CD4-positive, alpha-beta memory T cell (primary cell): Measurements from ENCODE around the gene BCAS1. TPM values are rescaled to one million over a fixed set of nuclear protein-coding genes. Genes with fewer than 3 reads are reported as not detected.

ENCODE experiments used
- CTCF ChIA-PET: fragments of 350-600 bp; sonication (Branson Sonifier 250); formaldehyde crosslinking; loops from one replicate; lab custom pipeline; 2021; ENCODE audit warnings: inconsistent platforms; ENCODE audit not compliant: partially characterized antibody; lab: Charles Lee
- POLR2A ChIA-PET: fragments of 350-600 bp; sonication (Branson Sonifier 250); formaldehyde crosslinking; loops from one replicate; lab custom pipeline; 2021; ENCODE audit not compliant: partially characterized antibody; lab: Charles Lee
- DNase-seq, 5 donors: peaks; one replicate each; pipeline versions ENCODE4 v3.0.0 to v3.0.0-alpha.2; 2020 to 2022; ENCODE audit warnings: mixed read lengths in 1 of 5
- H3K27ac ChIP-seq: one replicate; pipeline ENCODE4 v1.7.0; 2013; ENCODE audit warnings: low read depth, low read length
- H3K27me3 ChIP-seq: 2 replicates; pipeline ENCODE4 v1.7.0; 2013; ENCODE audit warnings: mild to moderate bottlenecking, low read length, moderate library complexity; ENCODE audit not compliant: insufficient read depth
- H3K36me3 ChIP-seq: 2 replicates; pipeline ENCODE4 v1.7.0; 2013; ENCODE audit warnings: mild to moderate bottlenecking, low read length, moderate library complexity; ENCODE audit not compliant: insufficient read depth
- H3K4me1 ChIP-seq: 2 replicates; pipeline ENCODE4 v1.7.0; 2013; ENCODE audit warnings: mild to moderate bottlenecking, low read length, moderate library complexity; ENCODE audit not compliant: insufficient read depth
- H3K4me3 ChIP-seq, 2 donors: one replicate each; pipeline ENCODE4 v1.7.0; 2013; ENCODE audit warnings: low read length in 2 of 2, mild to moderate bottlenecking in 1 of 2
- H3K9me3 ChIP-seq, 2 donors: one replicate each; pipeline ENCODE4 v1.7.0; 2013; ENCODE audit warnings: low read length in 2 of 2, control low read depth in 1 of 2; ENCODE audit not compliant: control insufficient read depth in 1 of 2
- H3K27ac Mint-ChIP-seq, 7 donors: one replicate each; pipeline ENCODE4 v1.8.0; 2020 to 2021; ENCODE audit warnings: mixed read lengths in 7 of 7, mild to moderate bottlenecking in 6 of 7, inconsistent platforms in 3 of 7, moderate library complexity in 3 of 7
- H3K27me3 Mint-ChIP-seq, 2 donors: one replicate each; pipeline ENCODE4 v1.8.0; 2020 to 2021; ENCODE audit warnings: mixed read lengths in 2 of 2
- H3K36me3 Mint-ChIP-seq, 2 donors: one replicate each; pipeline ENCODE4 v1.8.0; 2020 to 2021; ENCODE audit warnings: mixed read lengths in 2 of 2, inconsistent platforms in 1 of 2, mild to moderate bottlenecking in 1 of 2
- H3K4me1 Mint-ChIP-seq, 4 donors: one replicate each; pipeline ENCODE4 v1.8.0; 2020 to 2021; ENCODE audit warnings: mixed read lengths in 4 of 4, mild to moderate bottlenecking in 1 of 4
- H3K4me3 Mint-ChIP-seq, 8 donors: one replicate each; pipeline ENCODE4 v1.8.0; 2020 to 2021; ENCODE audit warnings: mixed read lengths in 8 of 8, mild to moderate bottlenecking in 7 of 8, moderate library complexity in 6 of 8, inconsistent platforms in 3 of 8
- H3K9me3 Mint-ChIP-seq, 8 donors: one replicate each; pipeline ENCODE4 v1.8.0; 2020 to 2021; ENCODE audit warnings: mixed read lengths in 8 of 8, mild to moderate bottlenecking in 5 of 8, inconsistent platforms in 3 of 8, moderate library complexity in 1 of 8
- intact Hi-C: fragments of 100-400 bp; cut with micrococcal nuclease; formaldehyde crosslinking; loops from one replicate; pipeline ENCODE4 v1.15.1; 2023
- polyA plus RNA-seq, 2 donors: library from polyadenylated mRNA; unstranded; fragments of 300-500 nt; fragmentation: Illumina TruSeq; gene quantifications; one replicate each; pipeline ENCODE4 v1.2.3, GENCODE V29; 2021
- total RNA-seq, 2 experiments: library from RNA; stranded (reverse); gene quantifications; one replicate each; pipeline ENCODE4 v1.2.3, GENCODE V29; 2021

The BCAS1 gene
- total and polyA plus RNA-seq, 4 experiments from 2014 or later: 0.17 to 0.32 (median 0.25) TPM; not detected in 1

DNA sequence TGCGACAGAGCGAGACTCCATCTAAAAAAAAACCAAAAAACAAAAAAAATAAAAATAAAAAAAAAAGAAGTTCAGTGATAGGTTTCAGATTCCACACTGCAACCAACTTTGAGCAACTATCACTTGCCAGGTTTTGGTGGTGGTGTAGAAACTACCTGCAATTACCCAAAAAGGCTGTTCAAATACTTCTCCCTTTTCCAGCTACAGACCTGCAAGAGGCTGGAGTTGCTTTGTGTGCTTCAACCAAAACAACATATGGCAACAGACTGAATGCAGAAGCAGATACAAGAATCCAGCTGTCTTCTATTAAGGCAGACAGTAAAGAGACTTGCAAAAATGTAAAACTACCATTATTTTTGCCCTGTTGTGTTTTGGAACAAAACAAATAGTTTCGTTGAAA lies 9.3 kb upstream of the BCAS1 start:
- Mint-ChIP-seq H3K9me3 (peaks cover 0 to 6% (median 0%) of the 10 kb centered on the region in 8 donors), H3K27me3 (peaks cover 0 to 4% of the 10 kb centered on the region in 2 donors), H3K4me3 (peak overlapping the region in 1 of 8 donors; percentile 57), H3K27ac (no peak overlapping the region), H3K36me3 (peaks cover 0 to 3% of the 10 kb centered on the region in 2 donors), H3K4me1 (peaks cover 11 to 27% (median 22%) of the 10 kb centered on the region in 4 donors)
- no peaks in the 10 kb centered on the region for H3K36me3 ChIP-seq
- intact Hi-C loops: no loop called here
- no peaks in the 10 kb centered on the region for H3K27me3 ChIP-seq
- no peak for DNase-seq
- CTCF ChIA-PET: interaction anchor here (0.5 to 2.2 kb wide), 2 partner anchors 24 to 382 kb away, joined by 3 to 12 read pairs; no protein-coding TSS in a partner anchor
- peaks cover 17% of the 10 kb centered on the region for H3K4me1 ChIP-seq
- H3K9me3 ChIP-seq: no peaks in the 10 kb centered on the region
- H3K27ac ChIP-seq: no peak overlapping the region
- no peak overlapping the region for H3K4me3 ChIP-seq
- POLR2A ChIA-PET: interaction anchor here (0.7 kb wide), 1 partner anchor 10 kb away, joined by 3 read pairs; no protein-coding TSS in a partner anchor

DNA sequence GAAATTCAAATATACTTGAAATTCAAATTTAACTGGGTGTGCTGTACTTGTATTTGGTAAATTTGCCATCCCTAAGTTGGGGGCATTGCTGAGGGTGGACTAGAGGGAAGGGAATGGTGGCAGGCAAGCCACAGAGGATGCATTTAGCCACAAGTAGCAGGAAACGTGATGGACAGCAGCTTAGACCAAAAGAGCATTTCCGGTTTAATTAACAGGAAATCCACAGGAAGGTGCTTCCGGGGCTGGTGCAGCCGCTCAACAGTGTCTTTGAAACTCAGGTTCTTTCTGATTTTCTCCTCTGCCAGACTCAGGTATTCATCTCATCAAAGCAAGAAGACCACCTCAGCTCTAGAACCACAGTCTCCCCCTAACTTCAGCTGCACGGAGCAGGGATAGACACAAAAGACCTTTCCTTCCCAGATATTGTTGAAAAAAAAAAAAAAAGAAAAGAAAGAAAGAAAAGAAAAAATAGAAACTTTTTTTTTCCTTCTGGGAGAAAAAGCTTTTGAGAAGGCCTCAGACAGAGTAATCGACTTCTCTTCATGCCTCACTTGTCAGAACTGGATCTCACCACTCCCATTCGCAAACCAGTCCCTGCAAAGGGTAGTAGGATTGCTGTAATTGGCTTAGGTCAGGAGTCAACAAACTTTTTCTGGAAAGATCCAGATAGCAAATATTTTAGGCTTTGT lies 8.0 kb upstream of the BCAS1 start:
- no peak overlapping the region for H3K27ac ChIP-seq
- peaks cover 17% of the 10 kb centered on the region for H3K4me1 ChIP-seq
- no peak overlapping the region for H3K4me3 ChIP-seq
- DNase-seq: peak in 3 of 5 donors; percentile 12 to 14 (median 13)
- ChIA-PET POLR2A (interaction anchor here (0.7 kb wide), 1 partner anchor 130 kb away, joined by 4 read pairs; the partner anchor contains the start of gene PFDN4), CTCF (interaction anchor here (0.6 to 2.2 kb wide), 3 partner anchors 12 to 84 kb away, joined by 4 to 12 read pairs (median 4); no protein-coding TSS in a partner anchor)
- no peaks in the 10 kb centered on the region for H3K36me3 Mint-ChIP-seq
- no peaks in the 10 kb centered on the region for H3K9me3 ChIP-seq
- peaks cover 0 to 2% (median 0%) of the 10 kb centered on the region in 8 donors for H3K9me3 Mint-ChIP-seq
- peak overlapping the region; percentile 44 to 88 (median 59) for H3K27ac Mint-ChIP-seq
- no peaks in the 10 kb centered on the region for H3K27me3 Mint-ChIP-seq
- peaks cover 11 to 27% (median 20%) of the 10 kb centered on the region in 4 donors for H3K4me1 Mint-ChIP-seq
- no peaks in the 10 kb centered on the region for H3K36me3 ChIP-seq
- H3K27me3 ChIP-seq: no peaks in the 10 kb centered on the region
- intact Hi-C loops: no loop called here
- peak overlapping the region in 7 of 8 donors; percentile 44 to 86 (median 70) for H3K4me3 Mint-ChIP-seq

- CTCF ChIA-PET: interaction anchor here (1.1 kb wide), 1 partner anchor 27 kb away, joined by 4 read pairs; no protein-coding TSS in a partner anchor
- POLR2A ChIA-PET: no interaction called here
- no peak overlapping the region for H3K4me3 ChIP-seq
- no peaks in the 10 kb centered on the region for H3K27me3 ChIP-seq
- H3K4me1 ChIP-seq: peaks cover 17% of the 10 kb centered on the region
- Mint-ChIP-seq H3K27ac (no peak overlapping the region), H3K4me1 (peaks cover 9 to 27% (median 20%) of the 10 kb centered on the region in 4 donors), H3K4me3 (no peak overlapping the region), H3K36me3 (no peaks in the 10 kb centered on the region), H3K9me3 (peaks cover 0 to 2% (median 0%) of the 10 kb centered on the region in 8 donors), H3K27me3 (no peaks in the 10 kb centered on the region)
- no peaks in the 10 kb centered on the region for H3K36me3 ChIP-seq
- H3K9me3 ChIP-seq: no peaks in the 10 kb centered on the region
- no peak overlapping the region for H3K27ac ChIP-seq
- DNase-seq: no peak
- intact Hi-C loops: no loop called here
These were observed 5.9 kb upstream of the BCAS1 start for GRCh38 chr20:54076259-54076658.

DNA sequence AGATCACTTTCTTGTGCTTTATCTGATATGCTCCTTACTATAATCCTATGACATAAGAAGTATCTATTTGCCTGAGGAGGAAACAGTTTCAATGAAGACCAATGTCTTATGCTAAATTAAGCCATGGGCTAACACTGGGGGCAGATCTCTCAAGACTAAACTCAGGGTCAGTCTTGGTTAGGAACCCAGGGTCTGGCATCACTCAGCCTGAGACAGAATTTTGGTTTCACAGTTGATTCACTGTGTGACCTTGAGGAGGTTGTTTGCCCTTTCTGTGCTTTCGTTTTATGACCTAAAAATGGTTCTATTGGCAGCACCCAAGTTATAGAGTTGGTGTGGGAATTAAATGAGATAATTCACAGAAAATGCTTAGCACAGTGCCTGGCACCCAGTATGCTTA lies 4.9 kb upstream of the BCAS1 start:
- Histone ChIP-seq H3K27ac (no peak overlapping the region), H3K27me3 (no peaks in the 10 kb centered on the region), H3K9me3 (no peaks in the 10 kb centered on the region), H3K4me1 (peaks cover 17% of the 10 kb centered on the region), H3K36me3 (no peaks in the 10 kb centered on the region), H3K4me3 (no peak overlapping the region)
- ChIA-PET CTCF (interaction anchor here (1.3 kb wide), 1 partner anchor 12 kb away, joined by 3 read pairs; no protein-coding TSS in a partner anchor), POLR2A (no interaction called here)
- no peak overlapping the region for H3K4me3 Mint-ChIP-seq
- peaks cover 9 to 27% (median 20%) of the 10 kb centered on the region in 4 donors for H3K4me1 Mint-ChIP-seq
- peaks cover 0 to 2% (median 0%) of the 10 kb centered on the region in 8 donors for H3K9me3 Mint-ChIP-seq
- intact Hi-C loops: no loop called here
- DNase-seq: no peak
- no peaks in the 10 kb centered on the region for H3K27me3 Mint-ChIP-seq
- no peak overlapping the region for H3K27ac Mint-ChIP-seq
- no peaks in the 10 kb centered on the region for H3K36me3 Mint-ChIP-seq

GRCh38 chr20:54074511-54074910 lies 4.1 kb upstream of the BCAS1 start:
- DNase-seq: no peak
- peaks cover 9 to 27% (median 20%) of the 10 kb centered on the region in 4 donors for H3K4me1 Mint-ChIP-seq
- Histone ChIP-seq H3K9me3 (no peaks in the 10 kb centered on the region), H3K4me3 (no peak overlapping the region), H3K4me1 (peaks cover 17% of the 10 kb centered on the region), H3K27me3 (no peaks in the 10 kb centered on the region), H3K27ac (no peak overlapping the region), H3K36me3 (no peaks in the 10 kb centered on the region)
- no peak overlapping the region for H3K4me3 Mint-ChIP-seq
- intact Hi-C loops: no loop called here
- H3K36me3 Mint-ChIP-seq: no peaks in the 10 kb centered on the region
- peaks cover 0 to 2% (median 0%) of the 10 kb centered on the region in 8 donors for H3K9me3 Mint-ChIP-seq
- CTCF ChIA-PET: interaction anchor here (1.3 kb wide), 1 partner anchor 11 kb away, joined by 3 read pairs; no protein-coding TSS in a partner anchor
- no peak overlapping the region for H3K27ac Mint-ChIP-seq
- POLR2A ChIA-PET: no interaction called here
- H3K27me3 Mint-ChIP-seq: no peaks in the 10 kb centered on the region

DNA sequence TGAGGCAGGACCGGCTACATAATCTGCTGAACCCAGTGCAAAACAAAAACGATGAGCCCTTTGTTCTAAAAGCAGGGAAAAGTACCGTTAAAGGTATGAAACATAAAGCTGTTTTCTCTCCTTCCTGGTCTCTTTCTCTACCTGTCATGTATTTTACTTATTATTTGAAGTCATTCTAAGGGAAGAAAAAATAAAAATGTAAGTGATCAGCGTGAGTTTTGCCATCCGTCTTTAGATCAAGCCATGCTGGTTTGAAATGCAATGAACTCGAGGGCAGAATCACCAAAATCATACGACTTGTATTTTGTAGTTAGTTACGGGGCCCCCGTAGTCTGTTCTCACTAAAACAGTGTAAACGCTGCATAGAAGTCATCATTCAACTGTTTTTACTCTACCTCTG lies 2.9 kb upstream of the BCAS1 start:
- Mint-ChIP-seq H3K4me1 (peaks cover 4 to 16% (median 10%) of the 10 kb centered on the region in 4 donors), H3K36me3 (no peaks in the 10 kb centered on the region)
- CTCF ChIA-PET: no interaction called here

GRCh38 chr20:54069501-54069971 lies 858 bp downstream of the BCAS1 start:
- Mint-ChIP-seq H3K27ac (no peak overlapping the region), H3K27me3 (peaks cover 0 to 2% of the 10 kb centered on the region in 2 donors), H3K4me3 (no peak overlapping the region), H3K36me3 (no peaks in the 10 kb centered on the region), H3K9me3 (no peaks in the 10 kb centered on the region), H3K4me1 (peaks cover 0 to under 1% (median 0%) of the 10 kb centered on the region in 4 donors)
- H3K4me1 ChIP-seq: no peaks in the 10 kb centered on the region
- ChIA-PET POLR2A (interaction anchor here (0.6 kb wide), 1 partner anchor 10 kb away, joined by 3 read pairs; no protein-coding TSS in a partner anchor), CTCF (interaction anchor here (1.5 kb wide), 1 partner anchor 32 kb away, joined by 3 read pairs; no protein-coding TSS in a partner anchor)
- no peak for DNase-seq
- no peak overlapping the region for H3K4me3 ChIP-seq
- H3K27ac ChIP-seq: no peak overlapping the region
- H3K36me3 ChIP-seq: no peaks in the 10 kb centered on the region
- H3K9me3 ChIP-seq: no peaks in the 10 kb centered on the region
- H3K27me3 ChIP-seq: no peaks in the 10 kb centered on the region
- intact Hi-C loops: no loop called here

More for the DNA sequence above, 2.9 kb upstream of the BCAS1 start:
- no peaks in the 10 kb centered on the region for H3K27me3 Mint-ChIP-seq
- H3K27me3 ChIP-seq: no peaks in the 10 kb centered on the region
- no peak overlapping the region for H3K4me3 Mint-ChIP-seq
- H3K27ac ChIP-seq: no peak overlapping the region
- DNase-seq: no peak
- H3K9me3 ChIP-seq: no peaks in the 10 kb centered on the region
- intact Hi-C loops: no loop called here
- H3K4me1 ChIP-seq: peaks cover 5% of the 10 kb centered on the region
- H3K36me3 ChIP-seq: no peaks in the 10 kb centered on the region
- H3K27ac Mint-ChIP-seq: no peak overlapping the region
- H3K9me3 Mint-ChIP-seq: peaks cover 0 to 2% (median 0%) of the 10 kb centered on the region in 8 donors
- POLR2A ChIA-PET: no interaction called here
- H3K4me3 ChIP-seq: no peak overlapping the region
